GM12874 (cell line): ENCODE data around the gene EPHB3.

ENCODE experiments used
- TF ChIP-seq, protein P1 (sequence below): IDR thresholded peaks from 2 replicates; pipeline ENCODE4 v1.5.1; 2011; ENCODE audit warnings: low read depth, mild to moderate bottlenecking, control low read depth, low read length, moderate library complexity; ENCODE audit not compliant: insufficient read depth

EPHB3 gene

DNA sequence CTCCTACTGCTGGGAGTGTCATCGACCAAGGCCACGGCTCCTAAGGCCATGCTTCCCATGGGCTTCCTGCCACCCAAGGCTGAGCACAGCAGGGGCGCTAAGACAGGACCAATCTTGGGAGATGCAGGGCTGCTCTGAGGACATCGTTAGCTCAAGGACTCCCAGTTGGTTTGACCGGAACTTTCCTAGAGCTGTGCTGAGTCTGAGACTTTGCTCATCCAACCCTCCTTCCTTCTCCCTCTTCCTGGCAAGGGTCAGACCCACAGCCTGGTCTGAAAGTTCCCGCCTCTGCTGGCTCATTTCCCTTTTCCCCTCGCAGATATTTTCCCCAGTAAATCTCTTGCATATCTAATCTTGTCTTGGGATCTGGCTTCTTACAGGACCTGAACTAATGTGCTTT, 57.2 kb downstream of the EPHB3 start:
- TF ChIP-seq, protein P1, sequence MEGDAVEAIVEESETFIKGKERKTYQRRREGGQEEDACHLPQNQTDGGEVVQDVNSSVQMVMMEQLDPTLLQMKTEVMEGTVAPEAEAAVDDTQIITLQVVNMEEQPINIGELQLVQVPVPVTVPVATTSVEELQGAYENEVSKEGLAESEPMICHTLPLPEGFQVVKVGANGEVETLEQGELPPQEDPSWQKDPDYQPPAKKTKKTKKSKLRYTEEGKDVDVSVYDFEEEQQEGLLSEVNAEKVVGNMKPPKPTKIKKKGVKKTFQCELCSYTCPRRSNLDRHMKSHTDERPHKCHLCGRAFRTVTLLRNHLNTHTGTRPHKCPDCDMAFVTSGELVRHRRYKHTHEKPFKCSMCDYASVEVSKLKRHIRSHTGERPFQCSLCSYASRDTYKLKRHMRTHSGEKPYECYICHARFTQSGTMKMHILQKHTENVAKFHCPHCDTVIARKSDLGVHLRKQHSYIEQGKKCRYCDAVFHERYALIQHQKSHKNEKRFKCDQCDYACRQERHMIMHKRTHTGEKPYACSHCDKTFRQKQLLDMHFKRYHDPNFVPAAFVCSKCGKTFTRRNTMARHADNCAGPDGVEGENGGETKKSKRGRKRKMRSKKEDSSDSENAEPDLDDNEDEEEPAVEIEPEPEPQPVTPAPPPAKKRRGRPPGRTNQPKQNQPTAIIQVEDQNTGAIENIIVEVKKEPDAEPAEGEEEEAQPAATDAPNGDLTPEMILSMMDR: no peak

DNA sequence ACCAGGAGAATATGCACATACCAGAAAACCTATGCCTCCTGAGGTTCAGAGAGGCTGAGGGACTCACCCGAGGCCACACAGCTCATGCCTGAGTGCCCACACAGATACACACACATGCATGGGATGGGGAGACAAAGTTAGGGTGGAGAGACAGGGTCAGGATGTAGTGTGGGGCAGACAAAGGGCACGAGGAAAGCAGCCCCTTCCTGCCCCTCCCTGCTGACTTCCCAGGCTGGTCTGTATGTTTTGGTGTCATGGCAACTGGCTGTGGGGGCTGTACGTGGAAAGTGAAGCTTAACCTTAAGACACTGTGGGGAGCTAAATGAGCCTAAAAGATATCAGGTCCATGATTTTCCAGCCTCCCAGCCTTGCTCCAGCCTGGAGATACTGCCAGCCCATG, 57.8 kb downstream of the EPHB3 start:
- TF ChIP-seq, protein P1: no peak

DNA sequence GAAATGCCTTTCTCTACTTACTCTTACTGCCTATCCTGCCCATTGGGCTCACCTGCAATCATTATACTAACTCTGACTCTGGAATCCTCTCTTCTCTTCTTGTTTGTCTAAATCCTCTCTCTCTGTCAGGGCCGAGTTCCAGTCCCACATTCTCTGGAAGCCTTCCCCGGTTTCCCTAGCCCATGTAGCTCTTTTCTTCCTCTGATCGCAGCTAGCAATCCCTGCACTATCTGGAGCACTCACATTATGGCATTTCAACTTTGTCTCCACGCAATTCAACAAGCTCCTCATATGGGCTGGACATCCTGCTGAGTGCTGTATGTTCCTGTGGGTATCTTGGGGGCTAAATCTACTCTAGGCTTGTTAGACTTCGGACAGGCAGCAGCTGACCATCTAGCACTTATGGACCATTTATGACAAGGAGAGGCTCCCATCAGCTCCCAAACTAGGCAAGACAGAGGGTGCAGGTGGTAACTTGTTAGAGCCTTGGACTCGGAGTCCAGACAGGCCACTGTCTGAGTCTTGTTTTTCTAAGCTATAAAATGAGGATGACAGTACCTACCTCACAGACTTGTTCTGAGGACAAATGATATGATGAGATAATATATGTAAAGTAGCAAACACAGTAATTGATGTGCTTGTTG, 58.3 kb downstream of the EPHB3 start:
- TF ChIP-seq, protein P1: no peak

DNA sequence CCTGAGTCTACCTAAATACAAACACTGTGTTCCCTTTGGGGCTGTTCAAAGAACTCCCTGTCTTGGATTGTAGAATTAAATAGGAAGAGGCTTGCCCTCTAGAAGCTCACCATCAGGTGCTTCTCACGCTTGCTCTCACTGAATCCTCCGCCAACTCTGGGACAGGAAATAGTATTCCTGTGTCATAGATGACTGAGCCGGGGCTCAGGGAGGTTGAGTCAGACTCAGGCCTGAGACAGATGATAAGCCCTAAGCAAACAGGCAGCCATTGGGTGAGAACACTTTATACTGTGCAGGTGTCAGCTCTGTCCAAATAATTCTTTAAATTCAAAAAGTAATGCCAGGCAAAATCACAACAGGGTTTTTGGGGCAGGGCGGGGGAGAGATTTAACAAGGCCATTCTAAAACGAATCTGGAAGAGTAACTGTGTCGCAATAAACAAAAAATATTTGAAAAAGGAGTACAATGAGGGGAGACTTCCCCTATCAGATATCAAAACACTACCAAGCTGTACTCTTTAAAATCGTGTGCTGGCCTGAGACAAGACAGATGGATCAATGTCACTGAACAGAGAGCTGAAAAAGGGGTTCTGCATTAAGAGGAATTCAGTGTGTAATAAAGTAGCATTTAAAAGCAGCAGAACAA, 59.0 kb downstream of the EPHB3 start:
- TF ChIP-seq, protein P1: no peak

DNA sequence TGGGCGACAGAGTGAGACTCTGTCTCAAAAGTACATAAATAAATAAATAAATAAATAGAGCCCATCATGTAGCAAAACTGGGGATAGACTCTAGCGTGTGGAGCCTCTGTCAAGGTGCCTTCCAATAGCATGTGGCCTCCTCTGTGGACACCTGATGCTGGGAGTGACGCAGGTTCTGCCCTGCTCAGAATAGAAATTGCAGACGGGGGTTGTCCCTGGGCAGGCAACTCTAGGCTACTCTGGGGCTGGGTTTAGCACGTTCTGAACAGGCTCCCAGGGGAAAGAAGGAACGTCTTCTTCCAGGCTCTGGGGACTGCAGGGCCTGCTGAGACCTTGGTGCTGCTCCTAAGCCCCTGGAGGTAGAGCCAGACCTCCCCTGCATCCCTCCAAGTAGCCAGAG, 65.3 kb downstream of the EPHB3 start:
- TF ChIP-seq, protein P1: no peak

DNA sequence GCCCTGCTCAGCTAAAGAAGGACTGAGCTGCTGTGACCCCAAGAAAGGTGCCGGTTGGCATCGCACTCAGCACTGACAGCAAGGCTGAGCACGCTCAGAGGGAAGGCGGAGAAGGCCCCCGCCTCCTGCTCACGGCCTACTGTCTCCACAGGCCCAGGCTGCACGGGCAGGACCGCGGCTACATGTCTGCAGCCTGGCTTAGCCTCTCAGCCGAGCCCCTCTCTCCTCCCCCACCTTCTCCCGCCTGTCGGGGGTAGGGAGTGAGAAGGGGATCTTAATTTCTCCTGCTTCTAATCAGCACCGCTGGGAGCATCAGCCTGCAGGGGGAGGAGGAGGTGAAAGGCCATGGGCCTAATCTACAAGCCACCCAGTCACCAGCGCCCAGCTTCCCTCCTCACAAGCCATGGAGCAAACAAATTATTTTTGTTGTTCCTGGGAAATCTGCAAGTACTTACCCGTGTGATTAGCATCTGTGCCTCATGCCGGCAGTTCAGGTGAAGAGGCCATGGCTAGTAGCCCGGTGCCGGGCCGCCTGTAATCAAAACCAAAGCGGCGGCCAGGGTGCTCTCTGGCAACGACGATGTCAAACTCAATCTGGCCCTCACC, 68.1 kb downstream of the EPHB3 start:
- TF ChIP-seq, protein P1: no peak

DNA sequence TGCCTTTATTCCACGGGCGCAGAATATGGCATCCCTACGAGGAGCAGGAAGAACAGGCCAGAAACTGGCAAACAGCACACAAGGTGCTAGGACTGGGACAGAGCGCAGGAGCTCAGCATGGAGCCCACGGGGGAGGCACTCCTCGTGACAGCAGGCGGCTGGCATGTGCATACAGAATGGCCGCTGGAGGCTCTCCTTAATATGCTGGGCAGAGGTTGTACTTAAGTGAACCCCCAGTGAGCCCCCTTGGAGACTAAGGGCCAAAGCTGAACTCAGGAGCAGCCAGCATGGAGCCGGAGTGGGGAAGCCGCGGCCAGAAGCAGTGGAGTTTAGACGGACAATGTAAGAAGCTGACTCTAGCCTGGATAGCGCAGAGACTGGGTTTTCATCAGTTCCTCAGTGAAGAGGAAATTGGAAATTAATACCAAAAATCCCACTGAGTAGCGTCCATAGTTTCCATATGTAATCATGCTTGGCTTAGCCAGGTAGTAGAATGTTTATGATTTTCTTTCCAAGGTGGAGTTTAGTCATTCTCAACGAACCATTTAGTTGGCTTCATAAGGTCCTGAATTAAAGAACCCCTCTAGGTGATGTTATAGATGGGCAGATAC, 69.4 kb downstream of the EPHB3 start:
- TF ChIP-seq, protein P1: no peak
